OCI-LY1 (cell line): ENCODE data around the gene ATP11B.

Experiments
- H2AFZ ChIP-seq: fragments of 200-600 bp; sonication (generic), shearing (Covaris generic); 2 replicates; pipeline ENCODE4 v1.6.0; 2014; ENCODE audit warnings: antibody characterized with exemption, mild to moderate bottlenecking, low read length
- H3F3A ChIP-seq: fragments of 200-600 bp; sonication (generic), shearing (Covaris generic); 2 replicates; pipeline ENCODE4 v1.6.0; 2014; ENCODE audit warnings: mild to moderate bottlenecking, antibody characterized with exemption, low read length, moderate library complexity; ENCODE audit not compliant: insufficient read depth
- H3K27ac ChIP-seq: fragments of 200-600 bp; sonication (generic); 2 replicates; pipeline ENCODE4 v1.5.1; 2014; ENCODE audit warnings: low read length, mixed run types, mild to moderate bottlenecking, low read depth; ENCODE audit not compliant: poor library complexity, severe bottlenecking
- H3K27me3 ChIP-seq: fragments of 200-600 bp; sonication (generic); 2 replicates; pipeline ENCODE4 v1.6.0; 2014; ENCODE audit warnings: antibody characterized with exemption, mild to moderate bottlenecking, low read length, moderate library complexity; ENCODE audit not compliant: insufficient read depth
- H3K36me3 ChIP-seq: fragments of 200-600 bp; sonication (generic); 2 replicates; pipeline ENCODE4 v1.6.1; 2014; ENCODE audit warnings: mild to moderate bottlenecking, antibody characterized with exemption, low read length, moderate library complexity, mixed read lengths; ENCODE audit not compliant: insufficient read depth
- H3K4me1 ChIP-seq: fragments of 200-600 bp; sonication (generic); 2 replicates; pipeline ENCODE4 v1.5.1; 2014; ENCODE audit warnings: mild to moderate bottlenecking, low read length, moderate library complexity; ENCODE audit not compliant: insufficient read depth, severe bottlenecking
- H3K4me2 ChIP-seq: fragments of 200-600 bp; sonication (generic), shearing (Covaris generic); 2 replicates; pipeline ENCODE4 v1.6.1; 2014; ENCODE audit warnings: low read length
- H3K4me3 ChIP-seq: fragments of 200-600 bp; sonication (generic); 2 replicates; pipeline ENCODE4 v1.5.1; 2014; ENCODE audit warnings: low read length, low read depth, mild to moderate bottlenecking, mixed read lengths; ENCODE audit not compliant: poor library complexity, severe bottlenecking
- H3K79me2 ChIP-seq: fragments of 200-600 bp; shearing (Covaris generic); 2 replicates; pipeline ENCODE4 v1.6.1; 2016; ENCODE audit warnings: mixed run types, low read length, mixed read lengths; ENCODE audit not compliant: insufficient read depth
- H3K9ac ChIP-seq: fragments of 200-600 bp; sonication (generic), shearing (Covaris generic); 2 replicates; pipeline ENCODE4 v1.6.1; 2014; ENCODE audit warnings: mild to moderate bottlenecking, low read length, mixed read lengths
- H3K9me2 ChIP-seq: fragments of 200-600 bp; sonication (generic), shearing (Covaris generic); 2 replicates; pipeline ENCODE4 v1.6.1; 2014; ENCODE audit warnings: low read depth, mild to moderate bottlenecking, low read length, mixed read lengths
- H3K9me3 ChIP-seq: fragments of 200-600 bp; shearing (Covaris generic); 2 replicates; pipeline ENCODE4 v1.6.1; 2014; ENCODE audit warnings: low read length, mixed read lengths
- H4K20me1 ChIP-seq: fragments of 200-600 bp; sonication (generic), shearing (Covaris generic); 2 replicates; pipeline ENCODE4 v1.6.0; 2016; ENCODE audit warnings: mild to moderate bottlenecking, low read length; ENCODE audit not compliant: insufficient read depth
- CTCF ChIP-seq: fragments of 200-600 bp; sonication (generic), shearing (Covaris generic); IDR thresholded peaks from 2 replicates; pipeline ENCODE4 v1.5.1; 2017; ENCODE audit warnings: mild to moderate bottlenecking, antibody characterized with exemption, low read length, moderate library complexity, mixed read lengths
- EZH2 ChIP-seq: fragments of 200-600 bp; sonication (generic), shearing (Covaris generic); IDR thresholded peaks from 2 replicates; pipeline ENCODE4 v1.8.0; 2017; ENCODE audit warnings: borderline replicate concordance, mixed run types, mild to moderate bottlenecking, antibody characterized with exemption, low read length, moderate library complexity, mixed read lengths

The ATP11B gene

GRCh38 chr3:182896553-182896952, 103.2 kb downstream of the ATP11B start:
- Histone ChIP-seq H3K27ac (no peak overlapping the region), H3K4me3 (no peak overlapping the region), H3F3A (no peaks in the 10 kb centered on the region), H3K4me1 (no peaks in the 10 kb centered on the region), H3K9ac (no peak overlapping the region), H3K9me3 (no peaks in the 10 kb centered on the region), H3K79me2 (no peaks in the 10 kb centered on the region), H4K20me1 (no peaks in the 10 kb centered on the region), H3K4me2 (no peak overlapping the region), H3K36me3 (peaks cover 44% of the 10 kb centered on the region; the same call in 1 of the 2 replicates), H3K27me3 (no peaks in the 10 kb centered on the region), H3K9me2 (no peaks in the 10 kb centered on the region), H2AFZ (no peak overlapping the region)
- TF ChIP-seq EZH2, result no peak
- no peak for TF ChIP-seq CTCF

DNA sequence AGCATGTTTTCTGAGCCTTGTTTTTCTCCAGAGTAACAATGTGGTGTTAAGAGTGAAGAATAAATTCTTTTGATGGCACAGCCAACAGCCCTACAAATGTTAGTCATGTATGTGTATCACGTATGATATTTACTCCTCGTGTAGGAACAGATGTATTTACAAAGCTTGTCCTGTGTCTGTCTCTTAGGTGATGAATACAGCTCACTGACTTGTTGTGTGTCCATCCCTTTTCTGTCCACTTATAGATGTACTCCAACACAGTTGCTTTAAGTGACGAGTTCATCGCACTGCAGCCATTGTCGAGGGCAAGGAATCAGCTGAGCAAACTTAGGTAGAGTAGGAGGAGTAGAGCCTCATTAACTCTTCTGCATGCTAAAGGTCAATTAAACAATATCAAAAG, 108.9 kb downstream of the ATP11B start:
- Histone ChIP-seq H3K27ac (no peak overlapping the region), H3K4me2 (no peak overlapping the region), H4K20me1 (no peaks in the 10 kb centered on the region), H3K79me2 (no peaks in the 10 kb centered on the region), H3K36me3 (peaks cover 51% of the 10 kb centered on the region; the same call in 1 of the 2 replicates), H3K9ac (no peak overlapping the region), H3K9me2 (no peaks in the 10 kb centered on the region), H2AFZ (no peak overlapping the region), H3K4me1 (no peaks in the 10 kb centered on the region), H3K27me3 (no peaks in the 10 kb centered on the region), H3K9me3 (no peaks in the 10 kb centered on the region), H3K4me3 (no peak overlapping the region), H3F3A (peaks cover 2% of the 10 kb centered on the region; the same call in 1 of the 2 replicates)
- TF ChIP-seq EZH2 (no peak), CTCF (no peak)

- TF ChIP-seq EZH2, result no peak
- no peak for TF ChIP-seq CTCF
- H3K9me2 ChIP-seq, result no peaks in the 10 kb centered on the region
- H3K4me1 ChIP-seq, result no peaks in the 10 kb centered on the region
- H3F3A ChIP-seq, result peaks cover 4% of the 10 kb centered on the region; the same call in 1 of the 2 replicates
- no peak overlapping the region for H3K4me3 ChIP-seq
- H3K9me3 ChIP-seq, result no peaks in the 10 kb centered on the region
- peaks cover 41% of the 10 kb centered on the region; the same call in 1 of the 2 replicates for H3K36me3 ChIP-seq
- H3K9ac ChIP-seq, result no peak overlapping the region
- no peak overlapping the region for H2AFZ ChIP-seq
- H3K4me2 ChIP-seq, result no peak overlapping the region
- no peaks in the 10 kb centered on the region for H3K27me3 ChIP-seq
- no peaks in the 10 kb centered on the region for H3K79me2 ChIP-seq
- H3K27ac ChIP-seq, result no peak overlapping the region
- H4K20me1 ChIP-seq, result no peaks in the 10 kb centered on the region
Observed at GRCh38 chr3:182904164-182904563, 110.9 kb downstream of the ATP11B start.
